Neural progenitor cell (in vitro differentiated cells): ENCODE data around the gene TPM1. TPM values are rescaled to one million over a fixed set of nuclear protein-coding genes. Genes with fewer than 3 reads are reported as not detected.
A peak's percentile ranks its signal among the peaks of the same experiment; 100 is the strongest.

Source experiments
- DNase-seq: peaks from one replicate; pipeline ENCODE4 v3.0.0-alpha.2; 2016; ENCODE audit warnings: low spot score
- H2AFZ ChIP-seq: fragments of 200-600 bp; sonication (generic); replicated peaks from 2 replicates; pipeline ENCODE4 v1.6.1; 2016; ENCODE audit warnings: antibody characterized with exemption
- H3F3A ChIP-seq: fragments of 200-600 bp; sonication (generic); 2 replicates; pipeline ENCODE4 v1.6.1; 2016; ENCODE audit warnings: antibody characterized with exemption, low read depth
- H3K27ac ChIP-seq: fragments of 200-600 bp; sonication (generic); 2 replicates; pipeline ENCODE4 v1.5.1; 2016; ENCODE audit warnings: mild to moderate bottlenecking
- H3K27me3 ChIP-seq: fragments of 200-600 bp; sonication (generic); 2 replicates; pipeline ENCODE4 v1.6.1; 2016; ENCODE audit warnings: mild to moderate bottlenecking, moderate library complexity
- H3K36me3 ChIP-seq: fragments of 200-600 bp; sonication (generic); 2 replicates; pipeline ENCODE4 v1.5.1; 2016
- H3K4me1 ChIP-seq: fragments of 200-600 bp; sonication (generic); 2 replicates; pipeline ENCODE4 v1.6.1; 2016; ENCODE audit warnings: mixed run types
- H3K4me2 ChIP-seq: fragments of 200-600 bp; sonication (generic); 2 replicates; pipeline ENCODE4 v1.6.1; 2016
- H3K4me3 ChIP-seq: fragments of 200-600 bp; sonication (generic); 2 replicates; pipeline ENCODE4 v1.5.1; 2016
- H3K79me2 ChIP-seq: fragments of 200-600 bp; sonication (generic); 2 replicates; pipeline ENCODE4 v1.6.1; 2016; ENCODE audit warnings: low read depth
- H3K9ac ChIP-seq: fragments of 200-600 bp; sonication (generic); 2 replicates; pipeline ENCODE4 v1.6.1; 2016
- H3K9me3 ChIP-seq: fragments of 200-600 bp; sonication (generic); 2 replicates; pipeline ENCODE4 v1.5.1; 2016; ENCODE audit warnings: low read depth
- H4K20me1 ChIP-seq: fragments of 200-600 bp; sonication (generic); 2 replicates; pipeline ENCODE4 v1.6.1; 2016; ENCODE audit warnings: low read depth
- H3K27ac Mint-ChIP-seq: 3 replicates; pipeline ENCODE4 v1.8.0; 2021; ENCODE audit warnings: mixed read lengths
- H3K27me3 Mint-ChIP-seq: 2 replicates; pipeline ENCODE4 v1.8.0; 2022; ENCODE audit warnings: low read depth, mild to moderate bottlenecking, inconsistent platforms, moderate library complexity, mixed read lengths; ENCODE audit not compliant: insufficient read depth
- H3K36me3 Mint-ChIP-seq: 3 replicates; pipeline ENCODE4 v1.8.0; 2021; ENCODE audit warnings: mixed read lengths
- H3K4me1 Mint-ChIP-seq: 3 replicates; pipeline ENCODE4 v1.8.0; 2021; ENCODE audit warnings: mixed read lengths
- H3K4me3 Mint-ChIP-seq: 3 replicates; pipeline ENCODE4 v1.8.0; 2021; ENCODE audit warnings: mild to moderate bottlenecking, moderate library complexity, mixed read lengths
- H3K9me3 Mint-ChIP-seq: 3 replicates; pipeline ENCODE4 v1.8.0; 2020; ENCODE audit warnings: mixed read lengths
- CTCF ChIP-seq: fragments of 200-600 bp; sonication (generic); IDR thresholded peaks from 2 replicates; pipeline ENCODE4 v1.5.1; 2017; ENCODE audit warnings: antibody characterized with exemption, mild to moderate bottlenecking
- EZH2 ChIP-seq: fragments of 200-600 bp; sonication (generic); IDR thresholded peaks from 2 replicates; pipeline ENCODE4 v1.6.1; 2017; ENCODE audit warnings: antibody characterized with exemption, mild to moderate bottlenecking, moderate library complexity
- EZH2phosphoT487 ChIP-seq: fragments of 200-600 bp; sonication (generic); IDR thresholded peaks from 2 replicates; pipeline ENCODE4 v1.6.1; 2017; ENCODE audit warnings: antibody characterized with exemption
- total RNA-seq: library from RNA; depleted of rRNA; stranded (reverse); fragments of >200 nt; gene quantifications from 2 replicates; pipeline ENCODE4 v1.2.3, GENCODE V29; 2015; ENCODE audit warnings: low replicate concordance

TPM1 gene
- total RNA-seq, 1 donor from 2014 or later, result 623 TPM

GRCh38 chr15:63004211-63004610 lies 38.3 kb upstream of the TPM1 start:
- no peak overlapping the region for H3K27ac Mint-ChIP-seq
- no peak overlapping the region for H3K4me2 ChIP-seq
- no peak overlapping the region for H3K4me3 Mint-ChIP-seq
- no peak overlapping the region for H2AFZ ChIP-seq
- H3K27me3 Mint-ChIP-seq, result peaks cover 5% of the 10 kb centered on the region
- peak; percentile 55 for DNase-seq
- no peak overlapping the region for H3K27ac ChIP-seq
- no peak overlapping the region for H3K9ac ChIP-seq
- peaks cover 19% of the 10 kb centered on the region for H3F3A ChIP-seq
- TF ChIP-seq CTCF (peak; percentile 17), EZH2phosphoT487 (no peak)
- no peaks in the 10 kb centered on the region for H3K9me3 Mint-ChIP-seq
- H3K4me1 ChIP-seq, result peaks cover 34% of the 10 kb centered on the region
- peaks cover 42% of the 10 kb centered on the region for H3K4me1 Mint-ChIP-seq
- H3K27me3 ChIP-seq, result no peaks in the 10 kb centered on the region
- H4K20me1 ChIP-seq, result no peaks in the 10 kb centered on the region
- no peaks in the 10 kb centered on the region for H3K36me3 ChIP-seq
- no peaks in the 10 kb centered on the region for H3K9me3 ChIP-seq
- H3K36me3 Mint-ChIP-seq, result no peaks in the 10 kb centered on the region
- no peak overlapping the region for H3K4me3 ChIP-seq
- H3K79me2 ChIP-seq, result no peaks in the 10 kb centered on the region

- peak; percentile 61 for DNase-seq
- Histone ChIP-seq H3K9me3 (no peaks in the 10 kb centered on the region), H3K4me2 (no peak overlapping the region), H3K27me3 (no peaks in the 10 kb centered on the region), H3K36me3 (no peaks in the 10 kb centered on the region), H3K79me2 (no peaks in the 10 kb centered on the region), H3K27ac (no peak overlapping the region), H3K4me1 (peaks cover 13% of the 10 kb centered on the region), H3F3A (no peaks in the 10 kb centered on the region), H3K4me3 (no peak overlapping the region), H2AFZ (no peak overlapping the region), H3K9ac (no peak overlapping the region), H4K20me1 (no peaks in the 10 kb centered on the region)
- peaks cover 22% of the 10 kb centered on the region for H3K4me1 Mint-ChIP-seq
- H3K27me3 Mint-ChIP-seq, result peaks cover 5% of the 10 kb centered on the region
- TF ChIP-seq EZH2 (no peak), CTCF (no peak), EZH2phosphoT487 (no peak)
- H3K4me3 Mint-ChIP-seq, result no peak overlapping the region
- H3K36me3 Mint-ChIP-seq, result no peaks in the 10 kb centered on the region
- H3K27ac Mint-ChIP-seq, result peak overlapping the region; percentile 87
- H3K9me3 Mint-ChIP-seq, result peaks cover 4% of the 10 kb centered on the region
Observed at GRCh38 chr15:63006032-63006878, 36.3 kb upstream of the TPM1 start.

GRCh38 chr15:63008333-63009049 lies 34.1 kb upstream of the TPM1 start:
- H3K27ac Mint-ChIP-seq, result peak overlapping the region; percentile 43
- peaks cover 21% of the 10 kb centered on the region for H3K4me1 Mint-ChIP-seq
- no peak overlapping the region for H3K4me3 Mint-ChIP-seq
- H3K4me1 ChIP-seq, result peaks cover 12% of the 10 kb centered on the region
- H2AFZ ChIP-seq, result no peak overlapping the region
- no peaks in the 10 kb centered on the region for H3K79me2 ChIP-seq
- TF ChIP-seq CTCF (no peak), EZH2 (no peak), EZH2phosphoT487 (no peak)
- H3K27me3 Mint-ChIP-seq, result peaks cover 8% of the 10 kb centered on the region
- H3K9me3 ChIP-seq, result no peaks in the 10 kb centered on the region
- H3K36me3 Mint-ChIP-seq, result peaks cover 4% of the 10 kb centered on the region
- peaks cover 9% of the 10 kb centered on the region for H3K9me3 Mint-ChIP-seq
- no peak overlapping the region for H3K4me3 ChIP-seq
- H3K4me2 ChIP-seq, result no peak overlapping the region
- H3K36me3 ChIP-seq, result no peaks in the 10 kb centered on the region
- no peak overlapping the region for H3K9ac ChIP-seq
- H3K27ac ChIP-seq, result no peak overlapping the region
- H3K27me3 ChIP-seq, result no peaks in the 10 kb centered on the region
- DNase-seq, result no peak
- no peaks in the 10 kb centered on the region for H4K20me1 ChIP-seq
- H3F3A ChIP-seq, result no peaks in the 10 kb centered on the region
